A549 treated with CORT108297 at 1 μM for 4 hours (cell line): ENCODE measurements around the gene ANKRD45. TPM values are rescaled to one million over a fixed set of nuclear protein-coding genes. Genes with fewer than 3 reads are reported as not detected.

Experiments used
- total RNA-seq: library from RNA; stranded (reverse); fragments of 200-300 nt; extraction: Qiagen RNA extraction; gene quantifications from 5 replicates; pipeline ENCODE4 v1.2.3, GENCODE V29; 2022

ANKRD45 gene, protein sequence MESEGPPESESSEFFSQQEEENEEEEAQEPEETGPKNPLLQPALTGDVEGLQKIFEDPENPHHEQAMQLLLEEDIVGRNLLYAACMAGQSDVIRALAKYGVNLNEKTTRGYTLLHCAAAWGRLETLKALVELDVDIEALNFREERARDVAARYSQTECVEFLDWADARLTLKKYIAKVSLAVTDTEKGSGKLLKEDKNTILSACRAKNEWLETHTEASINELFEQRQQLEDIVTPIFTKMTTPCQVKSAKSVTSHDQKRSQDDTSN
- total RNA-seq: 0.09 to 0.26 TPM (median 0.21 TPM) in 5 replicates

GRCh38 chr1:173669491-173669941, at the start of gene ANKRD45:
TSS of gene ANKRD45 (minus strand) at chr1:173669851. CDS start at chr1:173659418, 10,433 bp downstream.

DNA sequence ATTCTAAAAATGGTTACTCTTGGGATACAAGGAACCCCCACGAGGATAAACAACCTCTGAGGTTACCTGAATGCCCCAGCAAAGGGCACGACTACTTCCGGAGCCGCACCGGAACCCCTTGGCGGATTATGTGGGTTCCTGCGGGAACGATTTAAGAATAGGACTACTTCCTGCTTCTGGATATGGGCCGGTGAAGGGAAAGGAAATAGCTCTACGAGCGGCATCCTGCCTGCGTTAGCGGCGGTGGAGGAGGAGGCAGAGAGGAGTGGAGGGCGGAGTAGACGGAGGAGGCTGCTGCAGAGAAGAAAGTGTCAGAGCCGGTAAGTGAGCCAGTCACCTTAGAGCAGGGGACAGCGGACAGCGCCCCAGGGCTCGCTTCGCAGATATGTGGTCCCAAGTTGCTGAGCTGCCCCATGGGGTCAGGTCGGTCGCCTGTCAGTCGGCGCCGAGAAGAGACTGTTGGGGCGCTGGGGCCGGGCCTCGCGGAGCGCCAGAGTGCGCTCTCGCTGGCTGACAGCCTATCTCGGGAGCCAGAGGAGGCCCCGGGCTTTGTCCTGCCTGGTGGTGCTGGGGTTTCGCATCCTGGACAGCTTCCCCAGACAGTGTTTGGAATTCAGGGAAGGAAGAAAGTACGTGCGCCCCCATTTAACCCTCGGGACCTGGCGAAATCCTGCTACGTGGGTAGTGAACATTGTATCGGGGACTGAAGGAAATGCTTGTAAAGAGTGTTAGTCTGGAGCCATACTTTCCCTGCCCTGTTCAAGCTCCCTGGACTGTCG, 45.3 kb upstream of the ANKRD45 start, which contains the start of gene KLHL20:
Gene KLHL20 (plus strand): TSS at position 223 of the 779 bp plus-strand sequence. CDS start 1,063 bp downstream, outside the sequence.

GRCh38 chr1:173635116-173635515, 34.5 kb downstream of the ANKRD45 start, which contains the start of gene TEX50:
TSS of gene TEX50 (plus strand) at chr1:173635338. CDS start at chr1:173635522, 184 bp downstream.

DNA sequence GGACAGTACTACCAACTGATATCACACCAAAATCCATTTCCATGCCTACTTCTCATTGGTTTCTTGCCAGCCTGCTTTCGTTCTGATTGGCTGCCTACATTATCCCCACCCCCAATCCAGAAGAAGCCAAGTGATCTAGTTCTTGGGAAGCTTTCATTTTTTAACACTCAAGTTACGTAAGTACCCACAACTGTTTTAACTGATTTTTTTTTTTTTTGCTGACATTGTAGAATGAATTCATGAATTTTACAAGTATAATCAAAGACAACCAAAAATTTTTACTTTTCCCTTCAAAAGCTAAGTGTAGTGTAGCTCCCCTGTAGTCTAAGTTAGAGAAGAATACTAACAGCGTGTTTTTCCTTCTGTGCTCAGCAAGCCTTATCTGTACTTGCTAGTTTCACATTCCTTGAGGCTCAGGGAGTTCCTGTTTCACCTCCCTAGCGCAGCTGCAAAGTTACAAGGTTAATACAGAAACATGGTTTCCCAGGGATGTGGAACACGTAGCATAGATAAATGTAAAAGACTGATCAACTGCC, 66.5 kb downstream of the ANKRD45 start, which contains the start of gene SLC9C2:
Gene SLC9C2 (minus strand): TSS at position 17 of the 536 bp plus-strand sequence. CDS start 1,296 bp downstream, outside the sequence.

Other genes starting within 250 kb of the ANKRD45 start
- 289 to 324 TPM (median 297 TPM) in 5 replicates for gene PRDX6, start 192.5 kb downstream of the ANKRD45 start, total RNA-seq
- not detected in 5 replicates for gene SLC9C2, start 66.8 kb downstream of the ANKRD45 start, total RNA-seq
- gene TEX50, start 34.5 kb downstream of the ANKRD45 start, total RNA-seq: not detected in 5 replicates
- gene KLHL20, start 45.1 kb upstream of the ANKRD45 start, total RNA-seq: 9.9 to 14.7 TPM (median 12.6 TPM) in 5 replicates
- gene DARS2, start 154.8 kb upstream of the ANKRD45 start, total RNA-seq: 37.7 to 48.0 TPM (median 42.3 TPM) in 5 replicates
- 11.8 to 12.7 TPM (median 12.5 TPM) in 5 replicates for gene CENPL, start 155.0 kb upstream of the ANKRD45 start, total RNA-seq
- 293 to 333 TPM (median 300 TPM) in 5 replicates for gene GAS5, start 198.1 kb upstream of the ANKRD45 start, total RNA-seq
- gene ZBTB37, start 198.5 kb upstream of the ANKRD45 start, total RNA-seq: 1.1 to 1.5 TPM (median 1.4 TPM) in 5 replicates
- 0.06 to 0.23 TPM (median 0.09 TPM) in 4 of 5 replicates, not detected in the other for gene SERPINC1, start 247.5 kb upstream of the ANKRD45 start, total RNA-seq